ENCODE data around the gene PRPS2.

The PRPS2 gene

GRCh38 chrX:12868747-12869146 is 77.5 kb downstream of the PRPS2 start:
- TF ChIP-seq POLR2A (IDR thresholded peaks at IDR 0.05; ENCODE audit: low read depth, low read length) (no peak), TAF1 (IDR thresholded peaks at IDR 0.05; ENCODE audit: borderline replicate concordance, low read depth, low read length) (no peak), POLR2AphosphoS5 (IDR thresholded peaks at IDR 0.05; ENCODE audit: low read depth, low read length) (no peak)
- FAIRE-seq (peak; percentile 99), DNase-seq (ENCODE audit: insufficient read length) (no peak)

- TF ChIP-seq POLR2AphosphoS5 (IDR thresholded peaks at IDR 0.05; ENCODE audit: low read depth, low read length) (no peak), TAF1 (IDR thresholded peaks at IDR 0.05; ENCODE audit: borderline replicate concordance, low read depth, low read length) (no peak), POLR2A (IDR thresholded peaks at IDR 0.05; ENCODE audit: low read depth, low read length) (no peak)
- FAIRE-seq (no peak), DNase-seq (ENCODE audit: insufficient read length) (no peak)
Observed at GRCh38 chrX:12871257-12871656, 80.0 kb downstream of the PRPS2 start.

- TF ChIP-seq TAF1 (IDR thresholded peaks at IDR 0.05; ENCODE audit: borderline replicate concordance, low read depth, low read length), result no peak
- TF ChIP-seq POLR2AphosphoS5 (IDR thresholded peaks at IDR 0.05; ENCODE audit: low read depth, low read length), result no peak
- TF ChIP-seq POLR2A (IDR thresholded peaks at IDR 0.05; ENCODE audit: low read depth, low read length), result no peak
- no peak for DNase-seq (ENCODE audit: insufficient read length)
- peak; percentile 84 for FAIRE-seq
Observed at GRCh38 chrX:12872741-12873140, 81.5 kb downstream of the PRPS2 start.

All from GM12892 (cell line).